Glutamatergic neuron (in vitro differentiated cells): ENCODE results near the gene LYL1. TPM values are rescaled to one million over a fixed set of nuclear protein-coding genes. Genes with fewer than 3 reads are reported as not detected.

ENCODE experiments used
- DNase-seq: peaks from one replicate; pipeline ENCODE4 v3.0.0; 2022
- H3K27ac Mint-ChIP-seq: one replicate; pipeline ENCODE4 v1.8.0; 2020; ENCODE audit warnings: mild to moderate bottlenecking, mixed read lengths, inconsistent platforms; ENCODE audit not compliant: unreplicated experiment
- H3K27me3 Mint-ChIP-seq: one replicate; pipeline ENCODE4 v1.8.0; 2020; ENCODE audit warnings: mild to moderate bottlenecking, moderate library complexity, mixed read lengths, inconsistent platforms; ENCODE audit not compliant: unreplicated experiment
- H3K36me3 Mint-ChIP-seq: one replicate; pipeline ENCODE4 v1.8.0; 2020; ENCODE audit warnings: mild to moderate bottlenecking, mixed read lengths, inconsistent platforms; ENCODE audit not compliant: unreplicated experiment
- H3K4me1 Mint-ChIP-seq: one replicate; pipeline ENCODE4 v1.8.0; 2020; ENCODE audit warnings: mild to moderate bottlenecking, low read depth, mixed read lengths, inconsistent platforms; ENCODE audit not compliant: unreplicated experiment
- H3K4me3 Mint-ChIP-seq: one replicate; pipeline ENCODE4 v1.8.0; 2020; ENCODE audit warnings: mild to moderate bottlenecking, mixed read lengths, inconsistent platforms; ENCODE audit not compliant: unreplicated experiment
- H3K9me3 Mint-ChIP-seq: one replicate; pipeline ENCODE4 v1.8.0; 2020; ENCODE audit warnings: mild to moderate bottlenecking, moderate library complexity, mixed read lengths, inconsistent platforms; ENCODE audit not compliant: unreplicated experiment
- CTCF ChIP-seq: fragments of 200-600 bp; sonication (generic); IDR thresholded peaks from one replicate; pipeline ENCODE4 v1.5.0; 2021; ENCODE audit not compliant: partially characterized antibody, unreplicated experiment
- total RNA-seq: library from RNA; stranded (reverse); fragmentation: NEBNext Ultra II Directional; extraction: Animal tissue kit (Norgen Biotek cat#: 25700); gene quantifications from one replicate; pipeline ENCODE4 v1.2.1, GENCODE V29; 2021; ENCODE audit not compliant: unreplicated experiment

The LYL1 gene
- total RNA-seq, 1 donor from 2014 or later, result 1.3 TPM

DNA sequence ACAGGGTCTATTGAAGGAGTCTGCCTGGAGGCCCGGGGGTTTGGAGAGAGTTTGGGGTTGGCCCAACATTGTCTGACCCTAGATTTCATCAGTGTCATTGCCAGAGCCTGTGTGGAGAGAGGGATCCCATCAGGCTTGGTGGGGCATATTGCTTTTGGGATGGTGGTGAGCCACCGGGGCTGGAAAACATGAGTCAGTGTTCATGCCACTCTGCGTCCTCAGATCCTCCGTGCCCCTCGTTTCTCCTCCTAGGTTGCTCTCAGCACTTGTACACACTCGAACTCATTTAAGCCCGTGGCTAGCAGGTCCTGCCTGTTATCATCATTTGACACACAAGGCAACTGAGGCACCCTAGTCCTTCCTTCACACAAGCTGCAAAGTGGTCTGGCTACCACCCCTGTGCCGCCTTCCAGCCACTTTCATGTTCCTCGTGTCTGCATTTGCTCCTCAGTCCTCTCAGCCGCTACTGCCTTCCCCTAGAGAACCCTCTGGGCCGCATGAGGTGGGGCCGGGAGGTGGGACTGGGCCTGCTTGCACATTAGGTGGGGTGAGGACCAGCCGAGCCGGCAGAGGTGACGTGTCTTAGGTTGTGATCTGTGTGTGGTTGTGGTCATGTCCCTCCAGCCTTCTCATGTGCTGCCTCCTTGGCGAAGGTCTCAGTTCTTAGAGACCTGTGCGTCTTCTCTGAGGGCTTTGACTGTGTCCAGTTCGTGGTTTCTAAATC is 19.1 kb upstream of the LYL1 start:
- Mint-ChIP-seq H3K36me3 (no peaks in the 10 kb centered on the region), H3K27ac (no peak overlapping the region), H3K4me1 (peaks cover 15% of the 10 kb centered on the region), H3K9me3 (peaks cover 13% of the 10 kb centered on the region), H3K4me3 (no peak overlapping the region), H3K27me3 (peaks cover 9% of the 10 kb centered on the region)
- no peak for TF ChIP-seq CTCF
- DNase-seq, result no peak

- Mint-ChIP-seq H3K4me1 (peaks cover 17% of the 10 kb centered on the region), H3K9me3 (peaks cover 15% of the 10 kb centered on the region), H3K4me3 (no peak overlapping the region), H3K36me3 (no peaks in the 10 kb centered on the region), H3K27ac (peak overlapping the region; percentile 26), H3K27me3 (peaks cover 11% of the 10 kb centered on the region)
- no peak for TF ChIP-seq CTCF
- no peak for DNase-seq
Measured at GRCh38 chr19:13120817-13121216, 18.2 kb upstream of the LYL1 start.

DNA sequence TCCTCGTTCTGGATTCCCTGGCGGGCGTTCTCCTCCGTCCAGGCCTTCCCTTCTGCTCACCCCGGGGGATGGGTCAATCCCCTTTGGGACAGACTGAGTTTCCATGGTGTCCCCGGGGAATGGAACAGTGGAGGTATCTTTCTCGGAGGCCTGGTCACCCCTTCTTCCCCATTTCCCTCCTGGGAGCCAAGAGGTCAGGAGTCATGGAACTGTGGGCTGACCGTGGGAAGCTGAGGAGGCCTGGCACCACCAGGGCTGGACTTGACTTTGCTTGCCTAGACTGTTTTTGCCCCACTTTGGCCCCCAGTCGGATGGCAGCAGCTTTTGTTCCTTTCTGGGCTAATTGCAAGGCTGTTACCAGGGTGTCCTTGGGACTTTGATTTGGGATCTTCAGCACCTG is 17.4 kb upstream of the LYL1 start:
- Mint-ChIP-seq H3K36me3 (no peaks in the 10 kb centered on the region), H3K4me3 (no peak overlapping the region), H3K27ac (no peak overlapping the region), H3K9me3 (peaks cover 15% of the 10 kb centered on the region), H3K27me3 (peaks cover 11% of the 10 kb centered on the region), H3K4me1 (peaks cover 17% of the 10 kb centered on the region)
- TF ChIP-seq CTCF, result no peak
- DNase-seq, result no peak

GRCh38 chr19:13119627-13120026 is 17.0 kb upstream of the LYL1 start:
- peaks cover 17% of the 10 kb centered on the region for H3K4me1 Mint-ChIP-seq

More at GRCh38 chr19:13119627-13120026, 17.0 kb upstream of the LYL1 start:
- Mint-ChIP-seq H3K36me3 (no peaks in the 10 kb centered on the region), H3K27me3 (peaks cover 11% of the 10 kb centered on the region), H3K9me3 (peaks cover 15% of the 10 kb centered on the region), H3K27ac (no peak overlapping the region), H3K4me3 (peak overlapping the region; percentile 86)
- no peak for DNase-seq
- TF ChIP-seq CTCF, result no peak
